ENCODE measurements around the gene KNDC1.

The KNDC1 gene

GRCh38 chr10:133130602-133131001 is 29.4 kb upstream of the KNDC1 start:
- no peak for DNase-seq (ENCODE audit: low read depth in 2 of 2)
- TF ChIP-seq CTCF (IDR thresholded peaks at IDR 0.05; ENCODE audit: low read depth, low read length): no peak
- H3K4me3 ChIP-seq (replicated peaks in 1 of 2; ENCODE audit: low read depth in 2 of 2, low read length in 2 of 2): no peak overlapping the region

GRCh38 chr10:133131053-133131452 is 29.0 kb upstream of the KNDC1 start:
- no peak overlapping the region for H3K4me3 ChIP-seq (replicated peaks in 1 of 2; ENCODE audit: low read depth in 2 of 2, low read length in 2 of 2)
- DNase-seq (ENCODE audit: low read depth in 2 of 2): no peak
- no peak for TF ChIP-seq CTCF (IDR thresholded peaks at IDR 0.05; ENCODE audit: low read depth, low read length)

GRCh38 chr10:133131734-133132472 is 28.1 kb upstream of the KNDC1 start:
- no peak for DNase-seq (ENCODE audit: low read depth in 2 of 2)
- H3K4me3 ChIP-seq (replicated peaks in 1 of 2; ENCODE audit: low read depth in 2 of 2, low read length in 2 of 2): no peak overlapping the region
- no peak for TF ChIP-seq CTCF (IDR thresholded peaks at IDR 0.05; ENCODE audit: low read depth, low read length)

- no peak for TF ChIP-seq CTCF (IDR thresholded peaks at IDR 0.05; ENCODE audit: low read depth, low read length)
- no peak for DNase-seq (ENCODE audit: low read depth in 2 of 2)
- H3K4me3 ChIP-seq (replicated peaks in 1 of 2; ENCODE audit: low read depth in 2 of 2, low read length in 2 of 2): no peak overlapping the region
Observed at GRCh38 chr10:133132473-133133291, 27.3 kb upstream of the KNDC1 start.

GRCh38 chr10:133133471-133134231 is 26.4 kb upstream of the KNDC1 start:
- H3K4me3 ChIP-seq (replicated peaks in 1 of 2; ENCODE audit: low read depth in 2 of 2, low read length in 2 of 2): no peak overlapping the region
- TF ChIP-seq CTCF (IDR thresholded peaks at IDR 0.05; ENCODE audit: low read depth, low read length): no peak
- no peak for DNase-seq (ENCODE audit: low read depth in 2 of 2)

- no peak for TF ChIP-seq CTCF (IDR thresholded peaks at IDR 0.05; ENCODE audit: low read depth, low read length)
- no peak overlapping the region for H3K4me3 ChIP-seq (replicated peaks in 1 of 2; ENCODE audit: low read depth in 2 of 2, low read length in 2 of 2)
- no peak for DNase-seq (ENCODE audit: low read depth in 2 of 2)
Observed at GRCh38 chr10:133134411-133135115, 25.5 kb upstream of the KNDC1 start.
